HG02678 (cell line): Measurements from ENCODE around the gene DESI2.

ENCODE experiments used
- ATAC-seq: cut with Tn5 transposase; IDR thresholded peaks from one replicate; pipeline ENCODE4 v1.9.1; 2021; ENCODE audit warnings: mild to moderate bottlenecking, moderate library complexity; ENCODE audit not compliant: unreplicated experiment

Gene DESI2

DNA sequence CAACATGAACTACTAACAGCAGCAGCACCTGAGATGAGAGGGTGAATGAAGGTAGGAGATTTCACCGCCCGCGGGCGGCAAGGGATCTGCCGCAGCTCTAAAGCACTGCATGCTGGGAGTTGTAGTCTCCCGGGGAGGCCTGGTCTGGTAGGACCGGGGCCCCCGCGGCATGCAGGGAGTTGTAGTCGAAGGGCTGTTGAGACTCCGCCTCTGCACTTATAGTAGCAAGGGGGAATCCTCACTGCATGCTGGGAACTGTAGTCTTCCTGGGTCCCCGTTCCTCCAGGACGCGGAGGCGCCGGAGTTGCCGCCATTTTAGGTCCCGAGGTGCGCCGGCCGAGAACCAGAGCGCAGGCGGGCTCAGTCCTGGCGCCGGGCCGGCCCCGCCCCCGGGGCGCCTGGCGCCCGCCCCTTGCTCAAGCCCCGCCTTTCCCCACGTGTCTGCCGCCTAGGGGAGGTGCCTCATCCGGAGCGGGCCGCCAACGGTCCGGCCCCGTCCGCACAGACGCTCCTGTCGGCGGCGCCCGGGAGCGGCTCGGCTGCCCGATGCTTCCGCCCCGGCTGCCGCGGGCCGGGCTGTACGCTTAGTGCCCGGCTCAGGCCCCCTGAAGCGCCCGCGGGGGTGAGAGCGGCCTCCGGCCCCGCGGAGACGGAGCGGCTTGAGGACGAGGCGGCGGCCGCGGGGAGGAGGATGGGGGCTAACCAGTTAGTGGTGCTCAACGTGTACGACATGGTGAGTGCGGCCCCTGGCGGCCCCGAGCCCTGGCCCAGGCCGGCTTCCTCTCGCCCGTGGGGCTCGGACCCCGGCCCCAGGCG, at the start of gene DESI2:
Gene DESI2, plus strand, starts transcription at position 504 of the 816 bp plus-strand sequence. Its CDS starts 188 bp downstream, at position 692.
- peak; percentile 94 for ATAC-seq

DNA sequence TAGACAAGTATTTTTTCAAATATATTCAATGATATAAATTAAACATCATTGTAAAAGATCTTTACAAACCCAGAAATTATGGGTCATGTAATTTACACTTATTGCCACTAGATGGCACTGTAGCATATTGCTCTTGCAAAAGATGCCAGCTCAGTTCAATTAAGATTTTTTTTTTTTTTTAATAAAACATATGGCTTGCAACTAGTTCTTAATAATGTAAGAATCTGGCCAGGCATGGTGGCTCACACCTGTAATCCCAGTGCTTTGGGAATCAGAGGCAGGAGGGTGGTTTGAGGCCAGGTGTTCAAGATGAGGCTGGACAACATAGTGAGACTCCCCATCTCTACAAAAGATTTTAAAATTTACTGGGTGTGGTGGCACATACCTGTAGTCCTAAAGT, 49.4 kb upstream of the DESI2 start:
- ATAC-seq = no peak

DNA sequence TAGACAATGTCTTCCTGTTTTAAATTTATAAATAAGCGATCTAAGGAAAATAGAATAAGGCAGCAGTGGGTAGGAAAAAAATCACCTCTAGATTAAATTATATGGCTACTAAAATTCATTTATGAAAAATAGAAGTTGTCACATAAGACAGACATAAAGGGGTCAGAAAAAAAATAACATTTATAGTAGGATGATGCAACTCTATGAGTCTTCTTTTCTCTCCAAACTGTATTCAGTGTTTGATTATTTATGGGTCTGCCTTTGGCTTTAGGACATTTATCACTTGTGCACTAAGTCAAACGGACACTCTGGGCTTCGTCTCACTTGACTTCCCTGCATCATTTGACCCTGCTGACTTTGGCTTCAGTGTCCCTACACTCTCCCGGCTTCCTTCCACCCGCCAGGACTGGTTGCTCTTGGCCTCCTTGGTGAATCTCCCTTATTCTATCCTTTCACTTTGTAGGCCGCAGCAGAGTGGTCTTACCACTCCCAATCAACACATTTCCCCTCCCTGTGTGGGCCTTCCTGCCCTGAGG, 47.0 kb upstream of the DESI2 start:
- no peak for ATAC-seq

DNA sequence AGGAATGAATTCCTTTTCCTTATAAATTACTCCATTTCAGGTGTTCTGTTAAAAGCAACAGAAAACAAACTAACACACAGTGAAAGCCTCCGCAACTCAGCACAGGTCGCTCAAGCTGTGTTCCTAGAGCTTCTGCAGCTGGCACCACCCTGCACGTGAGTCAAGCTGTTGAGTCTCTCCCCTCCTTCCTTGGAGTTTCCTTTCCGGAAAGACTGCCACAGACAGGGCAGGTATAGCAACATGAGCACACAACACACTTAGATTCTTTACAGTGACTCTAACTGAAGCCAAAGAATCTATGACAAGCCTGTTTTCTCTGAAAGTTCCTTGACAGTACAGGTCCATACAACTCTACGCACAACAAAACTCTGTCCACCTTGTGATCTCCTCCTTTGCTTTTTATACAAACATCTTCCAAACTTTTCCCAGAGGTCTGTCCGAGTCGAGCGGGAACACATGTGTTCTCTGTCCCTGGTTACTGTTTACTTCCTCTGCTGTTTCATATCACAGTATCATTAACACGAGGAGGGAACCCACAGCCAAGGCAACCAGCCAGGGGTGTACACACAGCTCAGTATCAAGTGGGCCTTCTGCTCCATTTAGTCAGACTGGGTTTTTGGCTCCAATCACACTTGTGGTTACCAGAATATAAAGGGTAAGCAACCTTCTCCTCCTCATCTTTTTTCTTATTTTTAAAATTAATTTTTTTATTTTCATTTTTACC, 38.7 kb upstream of the DESI2 start:
- ATAC-seq = no peak

DNA sequence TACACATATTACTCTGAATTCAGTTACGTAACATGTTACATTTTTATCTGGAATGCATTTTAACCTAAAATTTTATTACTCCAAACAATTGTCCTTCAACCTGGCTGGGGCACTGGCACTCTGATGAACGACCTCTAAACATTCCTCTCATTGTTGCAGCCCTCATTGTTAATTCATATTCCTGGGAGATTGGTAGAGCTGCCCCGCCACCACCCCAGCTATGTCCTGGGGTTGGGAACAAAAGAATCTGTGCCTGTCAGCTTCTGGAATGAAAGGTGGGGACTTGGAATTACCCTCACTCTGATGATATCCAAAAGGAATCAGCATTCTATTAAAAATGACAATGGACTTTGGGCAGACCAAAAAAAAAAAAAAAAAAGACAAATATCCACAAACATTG, 38.0 kb upstream of the DESI2 start:
- no peak for ATAC-seq

DNA sequence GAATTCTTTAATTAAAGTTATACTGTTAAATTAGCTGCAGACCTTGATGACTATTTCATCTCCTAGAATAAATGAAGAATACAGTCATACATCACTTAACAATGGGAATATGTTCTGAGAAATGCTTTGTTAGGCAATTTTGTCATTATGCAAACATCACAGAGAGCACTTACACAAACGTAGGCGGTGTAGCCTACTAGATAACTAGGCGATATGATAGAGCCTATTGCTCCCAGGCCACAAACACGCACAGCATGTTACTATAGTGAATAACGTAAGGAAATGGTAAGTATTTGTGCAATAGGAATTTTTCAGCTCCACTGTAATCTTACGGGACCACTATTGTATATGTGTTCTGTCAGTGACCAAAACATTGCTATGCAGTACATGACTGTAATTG, 37.6 kb upstream of the DESI2 start:
- no peak for ATAC-seq

DNA sequence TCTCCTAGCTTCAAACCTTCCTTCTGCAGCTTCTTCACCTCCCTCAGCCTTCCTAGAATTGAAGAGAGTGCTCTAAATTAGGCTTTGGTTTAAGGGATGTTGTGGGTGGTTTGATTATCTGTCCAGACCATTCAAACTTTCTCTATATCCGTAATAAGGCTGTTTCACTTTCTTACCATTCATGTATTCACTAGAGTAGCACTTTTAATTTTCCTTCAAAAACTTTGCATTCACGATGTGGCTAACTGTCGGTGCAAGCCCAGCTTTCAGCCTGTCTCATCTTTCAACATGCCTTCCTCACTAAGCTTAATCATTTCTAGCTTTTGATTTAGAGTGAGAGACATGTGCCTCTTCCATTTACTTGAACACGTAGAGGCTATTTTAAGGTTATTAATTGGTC, 26.2 kb upstream of the DESI2 start:
- no peak for ATAC-seq

DNA sequence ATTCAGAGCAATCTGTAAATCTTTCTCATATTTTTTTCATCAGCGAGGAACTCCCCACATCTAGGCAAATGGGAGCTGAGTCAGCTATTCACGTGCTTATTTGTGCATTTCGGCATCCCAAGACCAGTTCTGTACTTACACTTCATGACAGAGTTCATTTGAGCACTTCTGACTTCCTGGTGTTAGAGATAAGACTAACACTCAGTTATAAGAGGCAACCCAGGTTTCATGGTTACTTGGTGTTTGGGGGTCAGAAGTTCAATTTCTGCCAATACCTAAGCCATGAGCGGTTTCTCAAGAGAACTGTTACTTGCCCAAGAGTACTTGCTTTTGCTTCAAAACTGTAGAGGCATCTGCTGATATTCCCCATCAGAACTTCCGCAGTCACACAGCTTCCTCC, 24.1 kb upstream of the DESI2 start:
- ATAC-seq = no peak

DNA sequence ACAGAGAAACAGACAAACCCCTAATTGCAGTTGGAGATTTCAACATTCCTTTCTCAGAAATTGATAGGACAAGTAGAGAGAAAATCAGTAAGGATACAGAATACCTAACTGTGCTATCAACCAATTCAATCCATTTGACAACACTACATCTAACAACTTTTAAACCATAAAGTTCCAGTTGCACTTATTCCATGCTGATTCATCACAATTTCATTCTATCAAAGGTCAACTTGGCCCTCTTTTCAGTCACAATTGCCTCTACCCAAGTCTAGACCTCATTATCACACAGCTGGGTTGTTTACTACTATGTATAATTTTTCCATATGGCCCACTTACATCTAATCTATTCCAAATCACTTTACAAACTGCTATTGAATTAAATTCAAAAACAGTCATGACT, 19.8 kb upstream of the DESI2 start:
- no peak for ATAC-seq

DNA sequence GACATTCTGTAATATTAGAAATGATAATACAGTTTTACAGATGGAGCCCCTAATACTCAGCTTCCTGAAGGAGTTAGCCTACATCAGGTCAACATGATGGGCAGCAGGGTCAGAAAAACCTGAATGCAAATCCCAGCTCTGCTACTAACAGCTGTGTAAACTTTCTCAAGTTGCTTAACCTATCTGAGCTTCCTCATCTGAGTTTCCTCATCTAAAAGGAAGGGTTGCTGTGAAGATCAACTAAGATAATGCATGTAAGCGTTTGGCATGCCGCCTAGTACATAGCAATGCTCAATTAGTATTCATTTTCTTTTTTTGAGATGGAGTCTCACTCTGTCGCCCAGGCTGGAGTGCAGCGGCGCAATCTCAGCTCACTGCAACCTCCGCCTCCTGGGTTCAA, 18.4 kb upstream of the DESI2 start:
- ATAC-seq = no peak

DNA sequence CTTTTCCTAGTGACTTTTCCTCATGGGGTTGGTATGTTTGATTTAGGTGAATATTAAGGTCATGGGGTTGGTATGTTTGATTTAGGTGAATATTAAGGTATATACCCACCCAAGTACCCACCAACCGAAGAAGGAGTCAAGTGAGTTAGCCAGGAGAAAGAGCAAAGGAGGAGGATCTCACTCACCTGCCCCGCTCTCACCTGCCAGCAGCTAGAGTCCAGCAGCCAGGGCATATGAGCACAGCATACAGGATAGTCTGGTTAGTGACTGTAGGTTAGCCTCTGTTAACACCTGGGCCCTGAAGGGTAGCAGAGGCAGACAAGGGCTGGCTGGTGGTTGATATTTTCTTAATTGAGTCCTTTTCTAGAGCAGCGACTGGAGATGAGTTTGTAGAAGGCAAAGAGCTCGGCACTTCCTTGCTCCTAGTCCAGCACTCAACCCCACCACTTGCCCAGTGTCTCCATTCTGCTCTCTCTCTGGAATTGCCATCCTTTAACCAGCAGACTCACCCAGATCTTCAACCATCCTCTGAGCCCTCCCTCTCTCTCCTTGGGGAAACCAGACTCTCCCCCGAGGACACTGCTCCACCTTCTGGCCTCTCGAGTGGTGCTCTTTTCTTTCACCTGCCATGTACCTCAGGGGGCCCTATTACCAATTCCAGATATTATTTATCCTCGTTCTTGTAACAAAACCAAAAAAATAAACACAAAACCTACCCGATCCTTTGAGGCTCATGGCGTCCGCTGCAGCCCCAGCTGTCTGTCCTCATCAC, 16.3 kb upstream of the DESI2 start:
- ATAC-seq = no peak

DNA sequence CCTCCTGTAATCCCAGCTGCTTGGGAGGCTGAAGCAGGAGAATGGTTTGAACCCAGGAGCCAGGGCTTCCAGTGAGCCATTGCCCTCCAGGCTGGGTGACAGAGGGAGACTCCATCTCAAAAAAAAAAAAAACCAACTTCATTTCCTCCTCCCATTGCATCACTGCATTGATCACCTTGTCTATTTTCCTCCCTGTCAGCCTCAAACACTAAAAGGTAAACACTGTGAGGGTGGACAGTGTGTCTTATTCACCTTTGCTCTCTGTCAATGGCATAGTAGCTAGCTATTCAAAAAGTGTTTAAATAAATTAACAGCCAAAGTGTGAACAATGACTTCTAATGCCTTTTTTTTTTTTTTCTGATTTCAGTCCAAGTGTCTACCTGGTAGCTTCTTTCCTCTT, 13.4 kb upstream of the DESI2 start:
- no peak for ATAC-seq

DNA sequence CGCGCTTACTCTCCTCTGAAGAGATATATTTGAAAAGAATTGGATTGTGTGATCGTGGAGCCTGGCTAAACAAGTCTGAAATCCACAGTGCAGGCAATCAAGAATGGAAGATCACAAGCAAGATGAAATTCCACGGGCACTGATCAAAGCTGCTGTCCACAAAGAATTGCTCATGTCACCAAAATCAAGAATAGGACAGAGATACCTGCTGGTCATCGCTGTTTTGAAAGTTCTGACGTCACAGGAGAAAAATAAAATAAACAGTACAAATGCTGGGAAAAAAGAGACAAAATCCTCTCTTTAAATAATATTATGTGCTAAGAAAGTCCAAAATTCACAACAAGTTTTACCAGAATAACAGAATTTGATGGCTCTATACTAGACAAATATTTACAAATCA, 12.0 kb upstream of the DESI2 start:
- no peak for ATAC-seq

DNA sequence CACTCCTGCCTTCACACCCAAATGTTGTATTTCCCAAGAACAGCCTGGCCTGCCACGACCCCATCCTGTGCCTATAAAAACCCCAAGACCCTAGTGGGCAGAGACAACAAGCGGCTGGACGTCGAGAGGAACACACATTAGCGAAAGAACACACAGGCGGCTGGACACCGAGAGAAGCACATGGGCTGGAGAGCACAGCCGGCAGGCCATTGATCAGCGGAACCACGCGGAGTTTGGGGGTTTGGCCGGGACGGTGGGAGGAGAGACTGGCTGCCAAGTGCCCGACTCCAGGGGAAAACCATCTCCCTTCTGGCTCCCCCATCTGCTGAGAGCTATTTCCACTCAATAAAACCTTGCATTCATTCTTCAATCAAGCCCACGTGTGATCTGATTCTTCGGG, 10.4 kb upstream of the DESI2 start:
- ATAC-seq = no peak

DNA sequence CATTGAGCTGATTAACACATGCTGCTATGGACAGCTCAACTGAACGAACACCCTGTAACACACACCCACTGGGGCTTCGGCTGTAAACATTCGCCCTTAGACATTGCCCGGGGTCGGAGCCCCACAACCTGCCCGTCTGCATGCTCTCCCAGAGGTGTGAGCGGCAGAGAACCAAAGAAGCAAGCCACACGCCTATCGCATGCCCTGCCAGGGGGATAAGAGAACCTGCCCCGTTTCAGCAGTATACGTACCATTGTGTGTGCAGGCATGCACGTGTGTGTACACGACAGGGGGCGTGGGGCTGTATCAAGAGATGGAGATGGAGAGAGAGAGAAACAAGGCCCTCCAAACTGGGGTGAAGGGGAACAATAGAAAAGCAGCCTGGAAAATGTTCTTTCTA, 9.9 kb upstream of the DESI2 start:
- no peak for ATAC-seq

DNA sequence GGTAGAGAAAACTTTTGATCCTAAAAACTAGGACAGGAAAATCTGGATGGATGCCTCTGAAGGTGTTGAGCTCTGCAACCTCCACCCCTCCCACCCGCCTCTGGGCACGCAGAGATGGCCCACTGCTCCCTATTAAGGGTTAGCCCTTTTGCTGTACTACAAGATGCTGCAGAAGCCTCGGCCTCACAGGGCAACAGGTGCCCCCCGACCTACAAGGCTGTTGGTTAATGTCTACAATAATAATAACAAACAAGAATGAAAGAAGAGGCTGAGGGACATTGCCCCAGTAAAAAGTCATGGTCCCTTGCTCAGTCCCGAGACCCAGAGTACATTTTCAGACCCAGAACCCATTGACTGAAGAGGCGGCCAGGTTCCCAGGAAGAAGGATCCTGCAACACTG, 7.5 kb upstream of the DESI2 start:
- ATAC-seq = no peak

DNA sequence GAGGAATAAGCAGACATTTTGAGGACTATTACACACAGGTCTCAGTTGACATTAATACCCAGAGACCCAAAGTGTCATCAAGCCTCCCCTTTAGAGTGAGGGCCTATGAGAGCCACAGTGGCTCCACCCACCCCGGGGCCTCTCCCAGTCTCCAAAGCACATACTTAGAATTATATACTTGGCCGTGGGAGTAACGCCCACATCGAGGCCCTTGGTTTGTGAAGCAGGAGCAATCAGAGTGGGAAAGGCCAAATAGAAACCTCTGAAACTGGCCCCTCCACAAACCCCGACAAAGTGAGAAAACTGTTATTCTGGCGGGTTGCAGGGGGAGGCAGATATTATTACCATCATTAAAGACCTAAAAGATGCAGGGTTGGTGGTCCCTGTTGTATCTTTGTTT, 7.0 kb upstream of the DESI2 start:
- ATAC-seq = no peak

DNA sequence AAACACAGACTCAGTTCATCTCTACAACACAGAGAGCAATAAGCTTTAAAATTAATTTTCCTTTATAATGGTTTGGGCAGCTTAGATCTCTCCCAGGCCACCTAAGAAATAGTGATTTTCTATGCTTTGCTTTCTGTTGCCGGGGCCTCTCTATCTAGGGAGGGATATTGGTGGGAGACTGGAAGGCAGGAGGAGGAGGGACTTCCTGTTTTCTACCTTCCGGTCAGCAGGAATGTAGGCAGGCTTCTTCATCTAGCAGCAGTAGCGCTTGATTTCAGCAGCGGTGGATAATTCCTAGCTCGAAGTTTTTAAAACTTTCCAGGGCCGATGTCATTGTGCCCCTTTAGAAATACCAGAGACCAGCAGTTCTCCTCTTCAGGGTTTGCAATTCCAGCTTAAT, 5.1 kb upstream of the DESI2 start:
- no peak for ATAC-seq

DNA sequence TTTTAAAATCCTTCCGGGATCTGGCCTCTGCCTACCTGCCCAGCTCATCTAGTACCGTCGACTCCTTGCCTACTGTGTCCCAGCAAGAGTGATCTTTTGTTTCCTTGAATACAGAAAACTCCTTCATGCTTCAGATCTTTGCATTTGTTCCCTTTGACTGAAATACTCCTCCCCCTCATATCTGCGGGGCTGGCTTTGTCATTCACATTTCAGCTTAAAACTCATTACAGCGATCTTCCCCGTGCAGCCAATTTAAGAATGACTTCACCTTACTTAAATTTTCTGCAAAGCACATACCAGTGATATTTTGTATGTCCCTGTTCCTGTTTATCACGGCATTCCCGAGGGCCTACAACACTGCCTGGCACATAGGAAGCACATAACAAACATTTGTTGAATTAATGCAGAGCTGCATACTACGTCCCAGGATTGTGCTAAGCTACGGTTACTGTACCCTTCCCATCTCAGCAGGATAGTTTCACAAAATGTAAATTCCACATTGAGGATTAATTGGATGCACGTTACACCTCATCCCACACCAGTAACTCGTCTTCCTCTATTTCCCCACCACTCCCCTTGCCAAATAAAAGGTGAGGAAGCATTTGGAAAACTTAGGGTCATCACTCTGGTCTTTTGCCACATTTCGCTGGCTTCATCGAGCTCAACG, 837 bp upstream of the DESI2 start:
- ATAC-seq = no peak

DNA sequence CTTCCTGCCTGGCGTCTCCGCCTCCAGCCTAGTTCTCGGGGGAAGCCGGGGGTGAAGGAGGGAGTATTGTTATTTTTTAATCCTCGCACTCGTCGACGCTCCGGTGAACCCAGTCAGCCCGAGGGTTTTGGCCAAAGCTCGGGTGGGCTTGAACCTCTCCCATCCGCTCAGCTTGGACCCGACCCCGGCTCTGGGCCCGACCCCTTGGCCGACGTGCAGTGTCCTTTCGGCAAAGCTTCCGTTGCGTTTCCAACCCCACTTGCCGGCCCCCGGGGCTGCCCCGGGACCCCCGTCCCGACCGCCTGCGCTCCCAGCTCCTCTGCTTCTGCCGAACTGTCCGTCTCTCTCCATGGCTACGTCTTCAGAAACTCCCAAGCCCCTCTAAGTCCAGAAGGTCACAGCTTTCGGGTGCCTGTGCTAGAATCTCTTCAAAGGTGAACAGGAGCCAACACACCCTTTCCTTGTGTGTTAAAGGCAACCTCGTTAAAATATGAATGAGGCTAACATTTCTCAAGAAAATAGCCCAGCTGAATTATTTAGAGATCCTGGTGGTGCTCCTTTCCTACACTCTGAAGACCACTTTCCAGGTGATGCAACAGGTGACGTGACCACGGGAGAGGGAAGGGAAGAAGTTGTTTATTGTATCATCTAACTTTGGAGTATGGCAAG, 647 bp downstream of the DESI2 start:
- ATAC-seq = no peak
